H1 (cell line): Measurements from ENCODE around the gene PKP3. TPM values are rescaled to one million over a fixed set of nuclear protein-coding genes. Genes with fewer than 3 reads are reported as not detected.

Experiments
- KDM5A ChIP-seq: fragments of 200-600 bp; IDR thresholded peaks from 2 replicates; pipeline ENCODE4 v1.7.1; 2012; ENCODE audit warnings: mild to moderate bottlenecking, low read length, inconsistent platforms, mixed read lengths
- SUZ12 ChIP-seq: fragments of 200-600 bp; sonication (generic); IDR thresholded peaks from 2 replicates; pipeline ENCODE4 v1.6.1; 2012; ENCODE audit warnings: mild to moderate bottlenecking, inconsistent platforms, low read length, moderate library complexity, mixed read lengths
- TEAD4 ChIP-seq: IDR thresholded peaks from 2 replicates; pipeline ENCODE4 v1.6.1; 2012; ENCODE audit warnings: low read depth, low read length, inconsistent platforms, mixed read lengths
- polyA plus RNA-seq, 7 experiments: library from polyadenylated mRNA; depleted of rRNA in 3 of 7; stranded (reverse) in 5 of 7; unstranded in 2 of 7; fragments of >200 nt in 5 of 7; fragments of 200-250 nt in 2 of 7; gene quantifications; 1 replicate in 5 of 7; 2 replicates in 1 of 7; 4 replicates in 1 of 7; pipeline versions ENCODE4 v1.2.1 to v1.2.3, GENCODE V29; 2011 to 2013; ENCODE audit warnings: missing spikeins in 2 of 7, mixed read lengths in 2 of 7
- total RNA-seq: library from RNA; stranded (reverse); fragmentation: NEBNext Ultra II Directional; extraction: Animal tissue kit (Norgen Biotek cat#: 25700); gene quantifications from 2 replicates; pipeline ENCODE4 v1.2.1, GENCODE V29; 2021
- TF ChIP-seq, protein P1 (sequence below): fragments of 300-600 bp; sonication (generic); IDR thresholded peaks from 2 replicates; pipeline ENCODE4 v1.7.1; 2012; ENCODE audit warnings: low read length, moderate library complexity, mild to moderate bottlenecking, inconsistent platforms; ENCODE audit not compliant: insufficient replicate concordance

PKP3 gene
- total and polyA plus RNA-seq, 2 of the 8 experiments (the other 6 are each of a cell fraction or from before 2014, with no cell fraction given): 16.7 to 28.7 TPM

DNA sequence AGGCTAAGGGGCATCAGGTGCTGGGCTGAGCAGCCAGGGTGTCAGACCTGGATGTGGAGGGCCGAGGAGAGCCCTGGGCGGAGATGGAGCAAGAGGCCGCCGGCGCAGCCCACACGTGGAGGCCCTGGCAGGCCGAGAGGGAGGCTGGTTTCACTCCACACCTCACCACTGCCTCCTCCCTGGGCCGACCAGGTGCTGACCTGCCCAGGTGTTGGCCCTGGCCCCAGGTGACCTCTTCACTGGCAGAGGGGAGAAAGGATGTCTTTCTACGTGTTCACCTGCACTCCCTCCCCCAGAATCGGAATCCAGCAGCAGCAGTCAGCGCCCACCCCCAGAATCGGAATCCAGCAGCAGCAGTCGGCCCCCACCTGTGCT, 47.0 kb downstream of the PKP3 start (continued):
- TF ChIP-seq, protein P1, sequence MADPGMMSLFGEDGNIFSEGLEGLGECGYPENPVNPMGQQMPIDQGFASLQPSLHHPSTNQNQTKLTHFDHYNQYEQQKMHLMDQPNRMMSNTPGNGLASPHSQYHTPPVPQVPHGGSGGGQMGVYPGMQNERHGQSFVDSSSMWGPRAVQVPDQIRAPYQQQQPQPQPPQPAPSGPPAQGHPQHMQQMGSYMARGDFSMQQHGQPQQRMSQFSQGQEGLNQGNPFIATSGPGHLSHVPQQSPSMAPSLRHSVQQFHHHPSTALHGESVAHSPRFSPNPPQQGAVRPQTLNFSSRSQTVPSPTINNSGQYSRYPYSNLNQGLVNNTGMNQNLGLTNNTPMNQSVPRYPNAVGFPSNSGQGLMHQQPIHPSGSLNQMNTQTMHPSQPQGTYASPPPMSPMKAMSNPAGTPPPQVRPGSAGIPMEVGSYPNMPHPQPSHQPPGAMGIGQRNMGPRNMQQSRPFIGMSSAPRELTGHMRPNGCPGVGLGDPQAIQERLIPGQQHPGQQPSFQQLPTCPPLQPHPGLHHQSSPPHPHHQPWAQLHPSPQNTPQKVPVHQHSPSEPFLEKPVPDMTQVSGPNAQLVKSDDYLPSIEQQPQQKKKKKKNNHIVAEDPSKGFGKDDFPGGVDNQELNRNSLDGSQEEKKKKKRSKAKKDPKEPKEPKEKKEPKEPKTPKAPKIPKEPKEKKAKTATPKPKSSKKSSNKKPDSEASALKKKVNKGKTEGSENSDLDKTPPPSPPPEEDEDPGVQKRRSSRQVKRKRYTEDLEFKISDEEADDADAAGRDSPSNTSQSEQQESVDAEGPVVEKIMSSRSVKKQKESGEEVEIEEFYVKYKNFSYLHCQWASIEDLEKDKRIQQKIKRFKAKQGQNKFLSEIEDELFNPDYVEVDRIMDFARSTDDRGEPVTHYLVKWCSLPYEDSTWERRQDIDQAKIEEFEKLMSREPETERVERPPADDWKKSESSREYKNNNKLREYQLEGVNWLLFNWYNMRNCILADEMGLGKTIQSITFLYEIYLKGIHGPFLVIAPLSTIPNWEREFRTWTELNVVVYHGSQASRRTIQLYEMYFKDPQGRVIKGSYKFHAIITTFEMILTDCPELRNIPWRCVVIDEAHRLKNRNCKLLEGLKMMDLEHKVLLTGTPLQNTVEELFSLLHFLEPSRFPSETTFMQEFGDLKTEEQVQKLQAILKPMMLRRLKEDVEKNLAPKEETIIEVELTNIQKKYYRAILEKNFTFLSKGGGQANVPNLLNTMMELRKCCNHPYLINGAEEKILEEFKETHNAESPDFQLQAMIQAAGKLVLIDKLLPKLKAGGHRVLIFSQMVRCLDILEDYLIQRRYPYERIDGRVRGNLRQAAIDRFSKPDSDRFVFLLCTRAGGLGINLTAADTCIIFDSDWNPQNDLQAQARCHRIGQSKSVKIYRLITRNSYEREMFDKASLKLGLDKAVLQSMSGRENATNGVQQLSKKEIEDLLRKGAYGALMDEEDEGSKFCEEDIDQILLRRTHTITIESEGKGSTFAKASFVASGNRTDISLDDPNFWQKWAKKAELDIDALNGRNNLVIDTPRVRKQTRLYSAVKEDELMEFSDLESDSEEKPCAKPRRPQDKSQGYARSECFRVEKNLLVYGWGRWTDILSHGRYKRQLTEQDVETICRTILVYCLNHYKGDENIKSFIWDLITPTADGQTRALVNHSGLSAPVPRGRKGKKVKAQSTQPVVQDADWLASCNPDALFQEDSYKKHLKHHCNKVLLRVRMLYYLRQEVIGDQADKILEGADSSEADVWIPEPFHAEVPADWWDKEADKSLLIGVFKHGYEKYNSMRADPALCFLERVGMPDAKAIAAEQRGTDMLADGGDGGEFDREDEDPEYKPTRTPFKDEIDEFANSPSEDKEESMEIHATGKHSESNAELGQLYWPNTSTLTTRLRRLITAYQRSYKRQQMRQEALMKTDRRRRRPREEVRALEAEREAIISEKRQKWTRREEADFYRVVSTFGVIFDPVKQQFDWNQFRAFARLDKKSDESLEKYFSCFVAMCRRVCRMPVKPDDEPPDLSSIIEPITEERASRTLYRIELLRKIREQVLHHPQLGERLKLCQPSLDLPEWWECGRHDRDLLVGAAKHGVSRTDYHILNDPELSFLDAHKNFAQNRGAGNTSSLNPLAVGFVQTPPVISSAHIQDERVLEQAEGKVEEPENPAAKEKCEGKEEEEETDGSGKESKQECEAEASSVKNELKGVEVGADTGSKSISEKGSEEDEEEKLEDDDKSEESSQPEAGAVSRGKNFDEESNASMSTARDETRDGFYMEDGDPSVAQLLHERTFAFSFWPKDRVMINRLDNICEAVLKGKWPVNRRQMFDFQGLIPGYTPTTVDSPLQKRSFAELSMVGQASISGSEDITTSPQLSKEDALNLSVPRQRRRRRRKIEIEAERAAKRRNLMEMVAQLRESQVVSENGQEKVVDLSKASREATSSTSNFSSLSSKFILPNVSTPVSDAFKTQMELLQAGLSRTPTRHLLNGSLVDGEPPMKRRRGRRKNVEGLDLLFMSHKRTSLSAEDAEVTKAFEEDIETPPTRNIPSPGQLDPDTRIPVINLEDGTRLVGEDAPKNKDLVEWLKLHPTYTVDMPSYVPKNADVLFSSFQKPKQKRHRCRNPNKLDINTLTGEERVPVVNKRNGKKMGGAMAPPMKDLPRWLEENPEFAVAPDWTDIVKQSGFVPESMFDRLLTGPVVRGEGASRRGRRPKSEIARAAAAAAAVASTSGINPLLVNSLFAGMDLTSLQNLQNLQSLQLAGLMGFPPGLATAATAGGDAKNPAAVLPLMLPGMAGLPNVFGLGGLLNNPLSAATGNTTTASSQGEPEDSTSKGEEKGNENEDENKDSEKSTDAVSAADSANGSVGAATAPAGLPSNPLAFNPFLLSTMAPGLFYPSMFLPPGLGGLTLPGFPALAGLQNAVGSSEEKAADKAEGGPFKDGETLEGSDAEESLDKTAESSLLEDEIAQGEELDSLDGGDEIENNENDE: no peak
- no peak for TF ChIP-seq KDM5A
- no peak for TF ChIP-seq SUZ12
- TF ChIP-seq TEAD4: no peak
